GM18502 (cell line): ENCODE results near the gene PANK4.
"Not testable (repeated sequence)": the region's sequence is repeated elsewhere in the genome, so short reads cannot be mapped to it uniquely, and the experiment has no call there.

ENCODE experiments used
- ATAC-seq: cut with Tn5 transposase; IDR thresholded peaks from one replicate; pipeline ENCODE4 v1.9.1; 2021; ENCODE audit warnings: mild to moderate bottlenecking; ENCODE audit not compliant: unreplicated experiment, poor library complexity

PANK4 gene

GRCh38 chr1:2469103-2469940 lies 57.1 kb downstream of the PANK4 start:
- no peak for ATAC-seq

- ATAC-seq, result no peak
These were observed 57.9 kb downstream of the PANK4 start for GRCh38 chr1:2468540-2468939.

DNA sequence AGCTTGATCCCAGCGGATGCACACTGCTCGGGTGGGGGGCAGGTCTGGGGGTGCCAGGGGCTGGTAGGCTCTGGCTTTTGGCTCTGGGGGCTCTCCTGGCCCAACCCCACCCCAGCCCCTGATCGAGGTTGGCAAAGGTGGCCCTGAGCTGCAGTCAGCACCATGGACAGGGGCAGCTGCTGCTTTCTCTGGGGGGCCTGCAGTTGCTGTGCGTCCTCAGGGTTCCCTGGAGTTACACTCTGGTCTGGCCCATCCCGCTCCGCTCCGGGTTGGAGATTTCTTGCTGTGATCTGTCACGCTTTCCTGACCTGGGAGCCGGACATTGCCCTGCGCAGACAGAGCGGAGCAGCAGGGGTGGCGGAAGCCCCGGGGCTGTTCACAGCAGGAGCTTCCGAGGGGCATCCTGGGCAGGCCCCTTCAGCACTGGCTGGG lies 58.3 kb downstream of the PANK4 start:
- no peak for ATAC-seq

- no peak for ATAC-seq
These were observed 59.3 kb downstream of the PANK4 start for GRCh38 chr1:2466958-2467554.

DNA sequence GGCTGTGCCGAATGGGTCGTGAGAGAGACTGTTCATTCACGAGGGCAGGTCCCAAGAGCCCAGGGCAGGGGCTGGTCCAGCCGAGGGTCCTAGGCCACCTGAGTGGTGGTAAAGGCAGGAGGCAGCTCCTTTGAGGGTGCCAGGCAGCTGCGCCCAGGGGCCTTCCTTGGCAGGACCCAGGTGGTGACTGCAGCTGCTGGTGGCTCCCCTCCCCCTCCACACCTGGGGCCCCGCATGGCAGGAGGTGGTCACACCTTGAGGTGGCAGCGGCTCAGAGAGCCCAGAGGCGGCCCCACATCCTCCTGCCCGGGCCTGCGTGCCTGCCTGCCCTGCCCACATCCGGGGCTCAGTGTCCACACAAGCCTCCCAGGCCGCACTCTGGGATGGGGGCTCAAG lies 60.1 kb downstream of the PANK4 start:
- ATAC-seq, result no peak

DNA sequence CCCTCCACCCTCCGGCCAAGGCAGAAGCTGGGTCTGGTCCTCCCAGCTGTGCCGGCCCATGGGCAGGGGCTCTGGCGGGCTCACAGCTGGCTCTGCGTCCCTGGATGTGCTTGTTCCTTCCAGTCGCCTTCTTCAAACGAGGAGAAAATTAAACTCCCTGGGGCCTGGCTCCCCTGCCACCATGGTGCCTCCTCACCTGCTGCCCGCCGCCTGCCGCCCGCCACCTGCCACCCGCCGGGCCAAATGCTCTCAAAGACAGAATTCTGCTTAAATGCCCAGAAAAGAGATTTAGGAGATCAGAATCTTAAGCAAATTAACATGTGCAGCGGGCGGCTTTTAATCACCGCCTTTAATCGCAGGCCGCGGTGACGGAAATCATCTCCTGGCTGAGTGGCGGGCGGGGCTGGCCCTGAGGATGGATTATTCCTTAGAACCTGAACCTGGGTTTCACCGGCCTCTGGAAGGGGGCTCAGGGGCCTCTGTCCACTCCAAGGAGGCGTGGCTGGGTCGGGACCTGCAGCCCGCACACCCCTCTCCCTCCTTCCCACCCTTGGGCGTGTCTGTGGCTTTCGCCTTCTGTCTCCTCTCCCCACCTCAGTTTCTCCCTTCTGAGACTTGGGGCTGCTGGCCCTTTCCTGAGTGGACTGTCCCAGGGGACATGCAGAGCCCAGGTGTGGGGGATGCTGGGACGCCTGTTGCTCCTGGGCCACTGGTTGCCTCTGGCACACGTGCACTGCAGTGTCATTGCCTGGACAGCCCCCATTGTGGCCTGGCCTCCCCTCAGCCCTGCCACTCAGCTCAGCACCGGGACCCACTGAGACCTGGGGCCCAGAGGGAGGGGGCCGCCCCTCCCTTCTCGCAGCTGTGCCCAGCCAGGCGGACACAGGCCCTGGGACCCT lies 60.8 kb downstream of the PANK4 start:
- ATAC-seq, result no peak

DNA sequence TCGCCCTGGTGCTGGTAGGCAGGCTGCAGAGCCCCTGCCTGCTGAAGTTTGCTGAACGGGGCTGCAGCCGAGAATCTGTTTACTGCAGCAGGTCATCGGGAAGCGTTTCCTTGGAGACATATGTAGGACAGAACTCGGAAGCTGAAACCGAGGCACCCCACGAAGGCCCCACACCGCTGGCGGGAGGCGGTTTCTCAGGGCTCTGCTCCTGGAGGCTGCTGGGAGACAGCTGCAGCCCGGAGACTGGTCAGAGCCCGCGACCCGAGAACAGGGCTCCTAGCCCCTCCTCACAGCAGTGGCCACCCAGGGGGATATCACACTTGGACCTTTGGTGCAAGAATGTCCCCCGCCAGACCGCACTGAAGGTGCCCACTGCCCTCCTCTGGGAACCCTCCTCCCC lies 63.0 kb downstream of the PANK4 start:
- no peak for ATAC-seq

GRCh38 chr1:2462819-2463218 lies 63.6 kb downstream of the PANK4 start:
- no peak for ATAC-seq

GRCh38 chr1:2460996-2461751 lies 65.2 kb downstream of the PANK4 start:
- ATAC-seq, result no peak

DNA sequence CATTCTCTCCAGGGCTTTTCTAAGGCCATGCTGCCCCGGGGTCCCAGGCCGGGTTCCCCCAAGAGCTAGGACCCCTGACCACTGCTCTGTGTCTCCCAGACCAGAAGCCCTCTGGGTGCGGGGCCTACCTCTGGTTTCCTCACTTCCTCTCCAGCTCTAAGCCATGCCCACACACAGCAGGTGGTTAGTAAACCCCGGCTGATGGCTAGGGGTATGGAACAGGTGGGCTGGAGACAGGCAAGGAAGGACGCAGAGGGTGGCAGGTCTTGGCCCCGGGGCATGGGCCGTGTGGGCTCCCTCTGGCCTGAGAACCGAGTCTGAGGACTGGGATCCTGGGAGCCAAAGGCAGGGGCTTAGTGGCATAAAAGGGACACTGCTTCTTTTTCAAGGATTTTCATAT lies 66.2 kb downstream of the PANK4 start:
- no peak for ATAC-seq

- no peak for ATAC-seq
These were observed 66.6 kb downstream of the PANK4 start for GRCh38 chr1:2459757-2460156.

GRCh38 chr1:2459102-2459753 lies 67.2 kb downstream of the PANK4 start:
- ATAC-seq, result not testable (repeated sequence)

DNA sequence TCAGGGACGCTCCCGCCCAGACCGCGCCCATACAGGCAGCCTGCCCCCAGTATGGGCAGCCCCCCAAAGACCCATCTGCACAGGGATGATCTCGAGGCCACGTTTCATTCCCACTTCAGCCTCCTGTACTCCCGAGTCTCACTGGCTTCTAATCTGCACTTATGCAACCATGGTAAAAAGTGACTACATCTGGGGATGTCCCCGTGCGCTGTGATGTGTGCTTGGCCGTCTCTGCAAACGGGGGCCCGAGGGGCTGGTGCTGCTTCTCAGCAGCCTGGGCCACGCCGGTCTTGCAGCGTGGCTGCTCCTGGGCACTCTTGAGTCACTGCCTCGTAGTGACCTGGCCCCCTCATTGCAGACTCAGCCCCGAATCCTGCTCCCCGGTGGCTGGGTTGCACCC lies 67.7 kb downstream of the PANK4 start:
- no peak for ATAC-seq
